Osteoblast (primary cell): ENCODE measurements around the gene TNPO3. TPM values are rescaled to one million over a fixed set of nuclear protein-coding genes. Genes with fewer than 3 reads are reported as not detected.

ENCODE experiments used
- DNase-seq: peaks from one replicate; pipeline ENCODE4 v3.0.0; 2011; ENCODE audit warnings: low spot score, mixed read lengths; ENCODE audit not compliant: insufficient read length; ENCODE audit errors: missing footprints
- H2AFZ ChIP-seq: 2 replicates; pipeline ENCODE4 v1.6.0; 2011; ENCODE audit warnings: mild to moderate bottlenecking, low read length
- H3K27ac ChIP-seq: 2 replicates; pipeline ENCODE4 v1.5.1; 2011; ENCODE audit warnings: mild to moderate bottlenecking, low read depth, low read length, moderate library complexity
- H3K27me3 ChIP-seq: 2 replicates; pipeline ENCODE4 v1.6.0; 2012; ENCODE audit warnings: mild to moderate bottlenecking, control low read depth, inconsistent platforms, low read length, moderate library complexity; ENCODE audit not compliant: insufficient read depth
- H3K36me3 ChIP-seq: 2 replicates; pipeline ENCODE4 v1.5.1; 2011; ENCODE audit warnings: mild to moderate bottlenecking, low read length, control low read depth, moderate library complexity; ENCODE audit not compliant: insufficient read depth
- H3K4me1 ChIP-seq: 2 replicates; pipeline ENCODE4 v1.5.1; 2011; ENCODE audit warnings: mild to moderate bottlenecking, low read length, control low read depth, moderate library complexity; ENCODE audit not compliant: insufficient read depth
- H3K4me2 ChIP-seq: 2 replicates; pipeline ENCODE4 v1.6.0; 2011; ENCODE audit warnings: mild to moderate bottlenecking, low read length; ENCODE audit not compliant: insufficient read depth
- H3K4me3 ChIP-seq: fragments of 200-600 bp; sonication (generic); 3 replicates; pipeline ENCODE4 v1.5.1; 2012; ENCODE audit warnings: mild to moderate bottlenecking, low read length, inconsistent platforms; ENCODE audit not compliant: insufficient read depth
- H3K79me2 ChIP-seq: 2 replicates; pipeline ENCODE4 v1.6.0; 2012; ENCODE audit warnings: mild to moderate bottlenecking, low read length, control low read depth, inconsistent platforms; ENCODE audit not compliant: insufficient read depth
- H3K9me3 ChIP-seq: 2 replicates; pipeline ENCODE4 v1.5.1; 2011; ENCODE audit warnings: low read depth, low read length, control low read depth
- H4K20me1 ChIP-seq: 2 replicates; pipeline ENCODE4 v1.6.0; 2012; ENCODE audit warnings: mild to moderate bottlenecking, low read length, control low read depth; ENCODE audit not compliant: insufficient read depth
- total RNA-seq: library from RNA; depleted of rRNA; stranded (reverse); fragments of >200 nt; gene quantifications from 2 replicates; pipeline ENCODE4 v1.2.3, GENCODE V29; 2012
- TF ChIP-seq, protein P1 (sequence below): IDR thresholded peaks from 2 replicates; pipeline ENCODE4 v1.5.1; 2011; ENCODE audit warnings: mild to moderate bottlenecking, low read depth, low read length, moderate library complexity; ENCODE audit errors: extremely low read depth

The TNPO3 gene
- total RNA-seq, 1 donor: 56.1 TPM

DNA sequence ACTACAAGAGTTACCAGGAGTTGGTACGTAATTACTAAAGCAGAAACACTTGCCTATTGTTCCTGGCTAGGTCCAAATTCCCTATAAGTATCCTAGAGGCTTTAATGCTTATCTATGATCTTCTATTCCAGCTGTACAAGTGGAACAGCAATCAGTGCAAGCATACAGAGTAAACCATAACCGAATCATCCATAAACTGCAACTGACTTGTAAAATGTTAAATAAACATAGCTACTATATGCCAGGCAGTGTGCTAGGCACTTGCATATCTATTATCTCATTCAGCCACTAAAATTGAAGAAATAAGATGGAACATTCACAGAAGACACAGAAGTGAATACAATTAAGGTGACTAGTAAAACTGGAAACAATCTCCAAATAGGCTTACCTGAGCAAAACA is 61.5 kb downstream of the TNPO3 start:
- H3K36me3 ChIP-seq: peaks cover 55% of the 10 kb centered on the region
- peaks cover 2% of the 10 kb centered on the region for H3K4me1 ChIP-seq
- TF ChIP-seq, protein P1, sequence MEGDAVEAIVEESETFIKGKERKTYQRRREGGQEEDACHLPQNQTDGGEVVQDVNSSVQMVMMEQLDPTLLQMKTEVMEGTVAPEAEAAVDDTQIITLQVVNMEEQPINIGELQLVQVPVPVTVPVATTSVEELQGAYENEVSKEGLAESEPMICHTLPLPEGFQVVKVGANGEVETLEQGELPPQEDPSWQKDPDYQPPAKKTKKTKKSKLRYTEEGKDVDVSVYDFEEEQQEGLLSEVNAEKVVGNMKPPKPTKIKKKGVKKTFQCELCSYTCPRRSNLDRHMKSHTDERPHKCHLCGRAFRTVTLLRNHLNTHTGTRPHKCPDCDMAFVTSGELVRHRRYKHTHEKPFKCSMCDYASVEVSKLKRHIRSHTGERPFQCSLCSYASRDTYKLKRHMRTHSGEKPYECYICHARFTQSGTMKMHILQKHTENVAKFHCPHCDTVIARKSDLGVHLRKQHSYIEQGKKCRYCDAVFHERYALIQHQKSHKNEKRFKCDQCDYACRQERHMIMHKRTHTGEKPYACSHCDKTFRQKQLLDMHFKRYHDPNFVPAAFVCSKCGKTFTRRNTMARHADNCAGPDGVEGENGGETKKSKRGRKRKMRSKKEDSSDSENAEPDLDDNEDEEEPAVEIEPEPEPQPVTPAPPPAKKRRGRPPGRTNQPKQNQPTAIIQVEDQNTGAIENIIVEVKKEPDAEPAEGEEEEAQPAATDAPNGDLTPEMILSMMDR: no peak

DNA sequence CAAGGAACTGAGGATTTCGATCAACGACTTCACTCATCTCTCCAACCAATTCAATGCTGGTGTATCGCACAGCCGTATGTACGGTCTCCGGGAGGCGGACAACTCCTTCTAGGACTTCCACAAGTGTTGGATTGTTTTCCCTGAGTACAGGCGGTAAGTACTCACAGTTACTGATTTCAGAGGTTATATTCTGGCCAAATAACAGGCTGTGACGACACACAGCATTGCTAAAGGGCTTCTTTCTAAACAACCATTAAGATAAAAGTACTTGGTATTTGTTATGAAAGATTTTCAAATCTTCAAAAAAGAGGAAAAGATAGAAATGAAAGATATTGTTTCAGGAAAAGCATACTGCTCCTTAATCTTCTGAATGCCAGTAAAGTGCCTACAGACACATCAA is 65.0 kb downstream of the TNPO3 start:
- Histone ChIP-seq H3K79me2 (no peaks in the 10 kb centered on the region), H3K9me3 (no peaks in the 10 kb centered on the region), H3K4me3 (no peak overlapping the region), H3K4me2 (no peak overlapping the region), H3K27me3 (no peaks in the 10 kb centered on the region), H3K36me3 (peaks cover 61% of the 10 kb centered on the region), H4K20me1 (peaks cover 2% of the 10 kb centered on the region), H3K27ac (no peak overlapping the region), H3K4me1 (no peaks in the 10 kb centered on the region), H2AFZ (no peak overlapping the region)
- TF ChIP-seq, protein P1: no peak
- no peak for DNase-seq

More for the DNA sequence above, 61.5 kb downstream of the TNPO3 start:
- H3K79me2 ChIP-seq: no peaks in the 10 kb centered on the region
- no peaks in the 10 kb centered on the region for H4K20me1 ChIP-seq
- H3K9me3 ChIP-seq: no peaks in the 10 kb centered on the region
- H3K27ac ChIP-seq: no peak overlapping the region
- H3K4me3 ChIP-seq: no peak overlapping the region
- H2AFZ ChIP-seq: no peak overlapping the region
- no peak overlapping the region for H3K4me2 ChIP-seq
- no peaks in the 10 kb centered on the region for H3K27me3 ChIP-seq
- DNase-seq: no peak

- Histone ChIP-seq H4K20me1 (peaks cover 2% of the 10 kb centered on the region), H3K4me1 (no peaks in the 10 kb centered on the region), H2AFZ (no peak overlapping the region), H3K27me3 (no peaks in the 10 kb centered on the region), H3K36me3 (peaks cover 63% of the 10 kb centered on the region), H3K4me2 (no peak overlapping the region), H3K4me3 (no peak overlapping the region), H3K79me2 (no peaks in the 10 kb centered on the region), H3K9me3 (no peaks in the 10 kb centered on the region), H3K27ac (no peak overlapping the region)
- no peak for DNase-seq
- TF ChIP-seq, protein P1: no peak
These were observed 66.5 kb downstream of the TNPO3 start for GRCh38 chr7:128988372-128988771.

- peaks cover 2% of the 10 kb centered on the region for H4K20me1 ChIP-seq
- no peak overlapping the region for H2AFZ ChIP-seq
- DNase-seq: no peak
- peaks cover 65% of the 10 kb centered on the region for H3K36me3 ChIP-seq
- no peak overlapping the region for H3K4me2 ChIP-seq
- H3K9me3 ChIP-seq: no peaks in the 10 kb centered on the region
- TF ChIP-seq, protein P1: no peak
- no peaks in the 10 kb centered on the region for H3K79me2 ChIP-seq
- no peaks in the 10 kb centered on the region for H3K27me3 ChIP-seq
- H3K4me3 ChIP-seq: no peak overlapping the region
- no peaks in the 10 kb centered on the region for H3K4me1 ChIP-seq
- H3K27ac ChIP-seq: no peak overlapping the region
These were observed 68.3 kb downstream of the TNPO3 start for GRCh38 chr7:128986609-128987008.
